Panc1 (cell line): ENCODE measurements around the gene ZBED1. TPM values are rescaled to one million over a fixed set of nuclear protein-coding genes. Genes with fewer than 3 reads are reported as not detected.
"Not testable (repeated sequence)": the region's sequence is repeated elsewhere in the genome, so short reads cannot be mapped to it uniquely, and the experiment has no call there.

ENCODE experiments used
- ATAC-seq: fragments of 200-7000 bp; cut with Tn5 transposase; 2 replicates; pipeline ENCODE4 v1.9.1; 2020; ENCODE audit warnings: mild to moderate bottlenecking, moderate library complexity
- BruUV-seq: library from RNA; stranded (reverse); fragments of 400-500 nt; replicated peaks from 2 replicates; lab custom pipeline; 2021; lab: Mats Ljungman, UMichigan
- CTCF ChIA-PET: fragments of 300-600 bp; sonication (Branson Sonifier 250); formaldehyde crosslinking; loops from one replicate; lab custom pipeline; 2022; ENCODE audit warnings: antibody characterized with exemption; lab: Charles Lee
- POLR2A ChIA-PET: fragments of 300-600 bp; sonication (Branson Sonifier 250); formaldehyde crosslinking; loops from one replicate; lab custom pipeline; 2022; ENCODE audit warnings: antibody characterized with exemption; lab: Charles Lee
- DNase-seq: peaks from one replicate; pipeline ENCODE4 v3.0.0-alpha.2; 2010; ENCODE audit warnings: low read depth, low spot score
- H3K27ac ChIP-seq: 2 replicates; pipeline ENCODE4 v1.5.1; 2011; ENCODE audit warnings: mild to moderate bottlenecking, low read length, inconsistent platforms
- H3K27me3 ChIP-seq: fragments of 200-500 bp; sonication (Bioruptor generic); 2 replicates; pipeline ENCODE4 v1.6.0; 2014; ENCODE audit warnings: low read length, inconsistent platforms; ENCODE audit not compliant: control insufficient read depth, insufficient read depth
- H3K36me3 ChIP-seq: fragments of 200-500 bp; sonication (Bioruptor generic); 2 replicates; pipeline ENCODE4 v1.5.1; 2014; ENCODE audit warnings: inconsistent platforms, mild to moderate bottlenecking, low read length, moderate library complexity; ENCODE audit not compliant: control insufficient read depth, insufficient read depth
- H3K4me1 ChIP-seq: 2 replicates; pipeline ENCODE4 v1.5.1; 2011; ENCODE audit warnings: inconsistent platforms, mild to moderate bottlenecking, low read length, moderate library complexity; ENCODE audit not compliant: control insufficient read depth, insufficient read depth
- H3K4me3 ChIP-seq, 2 experiments: 2 replicates each; pipeline ENCODE4 v1.5.1; 2011 to 2012; ENCODE audit warnings: low read depth in 2 of 2, low read length in 2 of 2, mild to moderate bottlenecking in 2 of 2, inconsistent platforms in 1 of 2, moderate library complexity in 1 of 2
- H3K9me3 ChIP-seq: fragments of 200-500 bp; sonication (Bioruptor generic); 2 replicates; pipeline ENCODE4 v1.5.1; 2014; ENCODE audit warnings: low read depth, mild to moderate bottlenecking, inconsistent platforms, low read length, moderate library complexity; ENCODE audit not compliant: control insufficient read depth, insufficient read depth
- POLR2AphosphoS5 ChIP-seq: IDR thresholded peaks from 2 replicates; pipeline ENCODE4 v1.6.1; 2012; ENCODE audit warnings: mild to moderate bottlenecking, low read depth, low read length, moderate library complexity
- SIN3A ChIP-seq: IDR thresholded peaks from 2 replicates; pipeline ENCODE4 v1.6.1; 2012; ENCODE audit warnings: low read depth, mild to moderate bottlenecking, low read length, moderate library complexity, borderline replicate concordance; ENCODE audit not compliant: insufficient read depth
- TCF7L2 ChIP-seq: IDR thresholded peaks from 2 replicates; pipeline ENCODE4 v1.6.1; 2011; ENCODE audit warnings: mild to moderate bottlenecking, low read depth, low read length, inconsistent platforms
- in situ Hi-C: cut with HindIII; loops from 2 replicates; pipeline ENCODE4 v1.10.0; 2016; ENCODE audit warnings: low sequenced_read_pairs, low pct_unique_long_range_greater_than_20kb
- intact Hi-C: fragments of 100-400 bp; cut with micrococcal nuclease; formaldehyde crosslinking; loops from one replicate; pipeline ENCODE4 v1.10.0; 2022; ENCODE audit not compliant: unreplicated experiment
- total RNA-seq: library from RNA; stranded (reverse); gene quantifications from one replicate; pipeline ENCODE4 v1.2.1, GENCODE V29; 2021; ENCODE audit not compliant: unreplicated experiment
- TF ChIP-seq, protein P1 (sequence below), 2 experiments: IDR thresholded peaks; 2 replicates each; pipeline ENCODE4 v1.6.1; 2011 to 2012; ENCODE audit warnings: low read depth in 2 of 2, control low read depth in 1 of 2, low read length in 1 of 2, mild to moderate bottlenecking in 1 of 2, moderate library complexity in 1 of 2; ENCODE audit not compliant: insufficient read depth in 1 of 2
- TF ChIP-seq, protein P2 (sequence below): fragments of 450-650 bp; IDR thresholded peaks from 2 replicates; pipeline ENCODE4 v1.5.1; 2017; ENCODE audit warnings: mild to moderate bottlenecking

Gene ZBED1
- total RNA-seq, 1 experiment from 2014 or later: 23.9 TPM

DNA sequence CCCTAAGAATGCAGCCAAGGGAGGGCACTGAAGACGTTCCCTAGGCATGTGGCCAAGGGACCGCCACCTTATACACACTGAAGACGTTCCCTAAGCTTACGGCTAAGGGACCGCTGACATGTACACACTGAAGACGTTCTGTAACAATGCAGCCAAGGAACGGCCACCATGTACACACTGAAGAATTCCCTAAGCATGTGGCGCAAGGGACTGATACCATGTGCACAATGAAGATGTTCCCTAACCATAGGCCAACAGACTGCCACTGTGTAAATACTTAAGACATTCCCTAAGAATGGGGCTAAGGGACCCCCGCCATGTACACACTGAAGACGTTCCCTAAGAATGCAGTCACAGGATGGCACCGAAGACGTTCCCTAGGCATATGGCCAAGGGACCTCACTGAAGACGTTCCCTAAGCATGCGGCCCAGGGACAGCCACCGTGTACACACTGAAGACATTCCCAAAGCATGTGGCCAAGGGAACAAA, 36.1 kb downstream of the ZBED1 start:
- BruUV-seq: no TSS peak

DNA sequence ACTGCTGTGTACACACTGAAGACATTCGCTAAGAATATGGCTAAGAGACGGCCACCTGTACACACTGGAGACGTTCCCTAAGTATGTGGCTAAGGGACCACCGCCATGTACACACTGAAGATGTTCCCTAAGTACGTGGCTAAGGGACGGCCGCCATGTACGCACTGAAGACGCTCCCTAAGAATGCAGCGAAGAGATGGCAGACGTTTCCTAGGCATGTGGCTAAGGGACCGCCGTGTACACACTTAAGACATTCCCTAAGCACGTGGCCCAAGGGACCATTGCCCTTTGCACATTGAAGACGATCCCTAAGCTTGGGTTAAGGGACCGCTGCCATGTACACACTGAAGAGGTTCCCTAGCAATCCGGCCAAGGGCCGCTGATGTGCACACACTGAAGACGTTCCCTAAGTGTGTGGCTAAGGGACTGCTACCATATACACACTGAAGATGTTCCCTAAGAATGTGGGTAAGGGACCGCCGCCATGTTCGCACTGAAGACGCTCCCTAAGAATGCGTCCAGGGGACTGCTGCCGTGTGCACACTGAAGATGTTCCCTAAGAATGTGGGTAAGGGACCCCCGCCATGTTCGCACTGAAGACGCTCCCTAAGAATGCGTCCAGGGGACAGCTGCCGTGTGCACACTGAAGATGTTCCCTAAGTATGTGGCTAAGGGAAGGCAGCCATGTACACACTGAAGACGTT, 36.7 kb downstream of the ZBED1 start:
- DNase-seq: no peak
- intact Hi-C loops (no loop called here), in situ Hi-C loops (no loop called here)
- Histone ChIP-seq H3K36me3 (no peaks in the 10 kb centered on the region), H3K4me1 (no peaks in the 10 kb centered on the region), H3K27me3 (no peaks in the 10 kb centered on the region), H3K9me3 (no peaks in the 10 kb centered on the region), H3K27ac (no peak overlapping the region), H3K4me3 (no peak overlapping the region)
- ATAC-seq: peak; percentile 56; the same call in 1 of the 2 replicates
- ChIA-PET POLR2A (no interaction called here), CTCF (no interaction called here)
- no TSS peak for BruUV-seq
- no peak for TF ChIP-seq TCF7L2
- no peak for TF ChIP-seq SIN3A
- TF ChIP-seq, protein P1, sequence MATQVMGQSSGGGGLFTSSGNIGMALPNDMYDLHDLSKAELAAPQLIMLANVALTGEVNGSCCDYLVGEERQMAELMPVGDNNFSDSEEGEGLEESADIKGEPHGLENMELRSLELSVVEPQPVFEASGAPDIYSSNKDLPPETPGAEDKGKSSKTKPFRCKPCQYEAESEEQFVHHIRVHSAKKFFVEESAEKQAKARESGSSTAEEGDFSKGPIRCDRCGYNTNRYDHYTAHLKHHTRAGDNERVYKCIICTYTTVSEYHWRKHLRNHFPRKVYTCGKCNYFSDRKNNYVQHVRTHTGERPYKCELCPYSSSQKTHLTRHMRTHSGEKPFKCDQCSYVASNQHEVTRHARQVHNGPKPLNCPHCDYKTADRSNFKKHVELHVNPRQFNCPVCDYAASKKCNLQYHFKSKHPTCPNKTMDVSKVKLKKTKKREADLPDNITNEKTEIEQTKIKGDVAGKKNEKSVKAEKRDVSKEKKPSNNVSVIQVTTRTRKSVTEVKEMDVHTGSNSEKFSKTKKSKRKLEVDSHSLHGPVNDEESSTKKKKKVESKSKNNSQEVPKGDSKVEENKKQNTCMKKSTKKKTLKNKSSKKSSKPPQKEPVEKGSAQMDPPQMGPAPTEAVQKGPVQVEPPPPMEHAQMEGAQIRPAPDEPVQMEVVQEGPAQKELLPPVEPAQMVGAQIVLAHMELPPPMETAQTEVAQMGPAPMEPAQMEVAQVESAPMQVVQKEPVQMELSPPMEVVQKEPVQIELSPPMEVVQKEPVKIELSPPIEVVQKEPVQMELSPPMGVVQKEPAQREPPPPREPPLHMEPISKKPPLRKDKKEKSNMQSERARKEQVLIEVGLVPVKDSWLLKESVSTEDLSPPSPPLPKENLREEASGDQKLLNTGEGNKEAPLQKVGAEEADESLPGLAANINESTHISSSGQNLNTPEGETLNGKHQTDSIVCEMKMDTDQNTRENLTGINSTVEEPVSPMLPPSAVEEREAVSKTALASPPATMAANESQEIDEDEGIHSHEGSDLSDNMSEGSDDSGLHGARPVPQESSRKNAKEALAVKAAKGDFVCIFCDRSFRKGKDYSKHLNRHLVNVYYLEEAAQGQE (IDR thresholded peaks at IDR 0.05; ENCODE audit: insufficient read depth in 1 of 2, low read depth in 2 of 2, low read length in 1 of 2): no peak
- no peak for TF ChIP-seq POLR2AphosphoS5
- TF ChIP-seq, protein P2, sequence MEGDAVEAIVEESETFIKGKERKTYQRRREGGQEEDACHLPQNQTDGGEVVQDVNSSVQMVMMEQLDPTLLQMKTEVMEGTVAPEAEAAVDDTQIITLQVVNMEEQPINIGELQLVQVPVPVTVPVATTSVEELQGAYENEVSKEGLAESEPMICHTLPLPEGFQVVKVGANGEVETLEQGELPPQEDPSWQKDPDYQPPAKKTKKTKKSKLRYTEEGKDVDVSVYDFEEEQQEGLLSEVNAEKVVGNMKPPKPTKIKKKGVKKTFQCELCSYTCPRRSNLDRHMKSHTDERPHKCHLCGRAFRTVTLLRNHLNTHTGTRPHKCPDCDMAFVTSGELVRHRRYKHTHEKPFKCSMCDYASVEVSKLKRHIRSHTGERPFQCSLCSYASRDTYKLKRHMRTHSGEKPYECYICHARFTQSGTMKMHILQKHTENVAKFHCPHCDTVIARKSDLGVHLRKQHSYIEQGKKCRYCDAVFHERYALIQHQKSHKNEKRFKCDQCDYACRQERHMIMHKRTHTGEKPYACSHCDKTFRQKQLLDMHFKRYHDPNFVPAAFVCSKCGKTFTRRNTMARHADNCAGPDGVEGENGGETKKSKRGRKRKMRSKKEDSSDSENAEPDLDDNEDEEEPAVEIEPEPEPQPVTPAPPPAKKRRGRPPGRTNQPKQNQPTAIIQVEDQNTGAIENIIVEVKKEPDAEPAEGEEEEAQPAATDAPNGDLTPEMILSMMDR: no peak

More for the DNA sequence above, 36.1 kb downstream of the ZBED1 start:
- no peak for TF ChIP-seq SIN3A
- TF ChIP-seq TCF7L2: no peak
- TF ChIP-seq, protein P2: no peak
- TF ChIP-seq POLR2AphosphoS5: no peak
- TF ChIP-seq, protein P1 (IDR thresholded peaks at IDR 0.05; ENCODE audit: insufficient read depth in 1 of 2, low read depth in 2 of 2, low read length in 1 of 2): no peak
- Histone ChIP-seq H3K4me1 (no peaks in the 10 kb centered on the region), H3K9me3 (no peaks in the 10 kb centered on the region), H3K27ac (no peak overlapping the region), H3K27me3 (no peaks in the 10 kb centered on the region), H3K36me3 (no peaks in the 10 kb centered on the region), H3K4me3 (no peak overlapping the region)
- DNase-seq (no peak), ATAC-seq (peak; percentile 50; the same call in 1 of the 2 replicates)
- ChIA-PET CTCF (no interaction called here), POLR2A (no interaction called here)
- in situ Hi-C loops: no loop called here
- intact Hi-C loops: no loop called here

DNA sequence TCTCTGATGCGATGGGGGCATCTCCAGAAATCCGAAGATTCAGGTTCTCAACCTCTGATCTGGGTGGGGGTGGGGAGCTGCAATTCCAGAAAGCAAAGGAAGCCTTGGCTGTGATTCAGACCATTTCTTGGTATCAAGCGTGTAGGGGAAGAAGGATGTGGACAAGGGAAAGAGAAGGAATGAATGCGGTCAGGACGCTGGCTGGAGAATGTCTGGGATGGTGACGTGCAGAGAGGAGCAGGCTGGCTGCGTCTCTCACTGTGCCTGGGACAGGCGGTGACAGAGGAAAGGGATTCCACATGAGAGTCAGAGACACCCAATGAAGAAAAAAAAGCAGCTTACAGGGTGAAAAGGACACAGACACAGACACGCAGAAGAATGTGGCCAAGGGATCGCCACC, 37.3 kb downstream of the ZBED1 start:
- intact Hi-C loops, POLR2A ChIA-PET, H3K9me3 ChIP-seq, CTCF ChIA-PET, H3K36me3 ChIP-seq, ATAC-seq, H3K27me3 ChIP-seq, BruUV-seq, DNase-seq, H3K4me1 ChIP-seq, H3K27ac ChIP-seq, in situ Hi-C loops, H3K4me3 ChIP-seq: not testable (repeated sequence)
